ENCODE results near the gene HNRNPA2B1. TPM values are rescaled to one million over a fixed set of nuclear protein-coding genes. Genes with fewer than 3 reads are reported as not detected.
"Not testable (repeated sequence)": the region's sequence is repeated elsewhere in the genome, so short reads cannot be mapped to it uniquely, and the experiment has no call there.

HNRNPA2B1 gene
- polyA plus RNA-seq, 4 donors, result 1,061 to 1,650 (median 1,619) TPM

DNA sequence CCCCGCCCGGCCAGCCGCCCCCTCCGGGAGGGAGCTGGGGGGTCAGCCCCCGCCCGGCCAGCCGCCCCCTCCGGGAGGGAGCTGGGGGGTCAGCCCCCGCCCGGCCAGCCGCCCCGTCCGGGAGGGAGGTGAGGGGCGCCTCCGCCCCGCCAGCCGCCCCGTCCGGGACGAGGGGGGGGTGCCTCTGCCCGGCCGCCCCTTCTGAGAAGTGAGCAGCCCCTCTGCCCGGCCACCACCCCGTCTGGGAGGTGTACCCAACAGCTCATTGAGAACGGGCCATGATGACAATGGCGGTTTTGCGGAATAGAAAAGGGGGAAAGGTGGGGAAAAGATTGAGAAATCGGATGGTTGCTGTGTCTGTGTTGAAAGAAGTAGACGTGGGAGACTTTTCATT, 52.2 kb downstream of the HNRNPA2B1 start:
- DNase-seq (ENCODE audit: low read depth in 4 of 4, low spot score in 3 of 4), result not testable (repeated sequence)

DNA sequence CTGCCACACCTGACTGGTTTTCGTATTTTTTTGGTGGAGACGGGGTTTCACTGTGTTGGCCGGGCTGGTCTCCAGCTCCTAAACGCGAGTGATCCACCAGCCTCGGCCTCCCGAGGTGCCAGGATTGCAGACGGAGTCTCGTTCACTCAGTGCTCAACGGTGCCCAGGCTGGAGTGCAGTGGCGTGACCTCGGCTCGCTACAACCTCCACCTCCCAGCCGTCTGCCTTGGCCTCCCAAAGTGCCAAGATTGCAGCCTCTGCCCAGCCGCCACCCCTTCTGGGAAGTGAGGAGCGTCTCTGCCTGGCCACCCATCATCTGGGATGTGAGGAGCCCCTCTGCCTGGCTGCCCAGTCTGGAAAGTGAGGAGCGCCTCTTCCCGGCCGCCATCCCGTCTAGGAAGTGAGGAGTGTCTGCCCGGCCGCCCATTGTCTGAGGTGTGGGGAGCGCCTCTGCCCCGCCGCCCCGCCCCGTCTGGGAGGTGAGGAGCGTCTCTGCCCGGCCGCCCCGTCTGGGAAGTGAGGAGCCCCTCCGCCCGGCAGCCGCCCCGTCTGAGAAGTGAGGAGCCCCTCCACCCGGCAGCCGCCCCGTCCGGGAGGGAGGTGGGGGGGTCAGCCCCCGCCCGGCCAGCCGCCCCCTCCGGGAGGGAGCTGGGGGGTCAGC, 52.8 kb downstream of the HNRNPA2B1 start:
- not testable (repeated sequence) for DNase-seq (ENCODE audit: low read depth in 4 of 4, low spot score in 3 of 4)

DNA sequence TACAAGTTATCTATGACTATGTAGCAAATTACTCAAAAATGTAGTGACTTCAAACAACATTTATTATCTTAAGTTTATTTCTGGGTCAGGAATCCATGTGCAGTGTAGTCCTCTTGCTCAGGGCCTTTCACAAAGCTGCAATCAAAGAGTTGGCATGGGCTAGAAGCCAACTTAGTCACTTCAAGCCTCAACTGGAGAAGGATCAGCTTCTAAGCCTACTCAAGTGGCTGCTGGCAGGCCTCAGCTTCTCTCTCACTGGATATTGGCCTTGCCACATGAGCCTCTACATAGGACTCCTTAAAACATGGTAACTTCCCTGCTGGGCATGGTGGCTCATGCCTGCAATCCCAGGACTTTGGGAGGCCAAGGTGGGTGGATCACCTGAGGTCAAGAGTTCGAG, 53.5 kb downstream of the HNRNPA2B1 start:
- no peak for DNase-seq (ENCODE audit: low read depth in 4 of 4, low spot score in 3 of 4)

DNA sequence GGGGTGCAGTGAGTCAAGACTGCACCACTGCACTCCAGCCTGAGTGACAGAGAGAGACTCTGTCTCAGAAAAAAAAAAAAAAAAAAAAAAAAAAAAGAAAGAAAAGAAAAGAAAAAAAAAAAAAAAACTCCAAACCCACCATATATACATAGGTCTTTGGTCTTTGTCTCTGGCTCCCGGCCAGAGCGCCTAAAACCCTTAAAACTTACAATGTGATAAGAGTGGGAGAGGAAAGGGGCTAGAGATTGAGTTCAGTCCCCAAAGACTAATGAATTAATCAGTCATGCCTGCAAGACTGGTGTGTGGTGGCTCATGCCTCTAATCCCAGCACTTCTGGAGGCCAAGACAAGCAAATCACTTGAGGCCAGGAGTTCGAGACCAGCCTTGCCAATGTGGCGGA, 55.3 kb downstream of the HNRNPA2B1 start:
- DNase-seq (ENCODE audit: low read depth in 4 of 4, low spot score in 3 of 4), result no peak

DNA sequence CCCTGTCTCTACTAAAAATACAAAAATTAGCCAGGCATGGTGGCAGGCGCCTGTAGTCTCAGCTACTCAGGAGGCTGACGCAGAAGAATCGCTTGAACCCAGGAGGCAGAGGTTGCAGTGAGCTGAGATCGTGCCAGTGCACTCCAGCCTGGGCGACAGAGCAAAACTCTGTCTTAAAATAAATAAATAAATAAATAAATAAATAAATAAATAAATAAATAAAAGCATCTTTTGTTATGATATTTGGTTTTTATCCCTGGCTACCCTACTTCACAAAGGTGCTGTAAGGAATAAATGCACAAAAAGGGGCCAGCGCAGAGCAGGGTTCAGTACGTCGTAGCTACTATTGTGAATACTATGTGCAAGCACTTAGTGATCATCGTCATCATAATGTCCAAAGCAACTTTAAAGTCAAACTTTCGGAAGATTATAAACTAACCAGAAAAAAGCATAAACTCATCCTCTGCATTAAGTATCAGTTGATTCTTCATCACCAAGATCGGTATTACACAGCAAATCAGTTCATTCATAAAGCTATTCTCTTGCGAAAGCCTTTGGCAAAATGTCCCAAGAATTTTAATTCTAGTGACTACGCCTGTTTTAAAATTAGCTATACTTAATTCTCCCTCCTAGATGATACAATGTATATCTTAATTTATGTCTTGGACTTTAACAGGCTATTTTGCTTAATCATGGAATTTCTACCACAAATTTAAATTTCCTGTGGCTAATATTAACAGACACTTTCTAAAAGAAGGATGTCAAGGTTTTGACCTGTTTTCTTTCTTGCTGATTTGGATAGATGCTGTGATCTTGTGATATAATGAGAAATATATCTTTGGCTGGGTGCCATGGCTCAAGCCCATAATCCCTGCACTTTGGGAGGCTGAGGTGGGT, 56.1 kb downstream of the HNRNPA2B1 start:
- DNase-seq (ENCODE audit: low read depth in 4 of 4, low spot score in 3 of 4), result no peak

DNA sequence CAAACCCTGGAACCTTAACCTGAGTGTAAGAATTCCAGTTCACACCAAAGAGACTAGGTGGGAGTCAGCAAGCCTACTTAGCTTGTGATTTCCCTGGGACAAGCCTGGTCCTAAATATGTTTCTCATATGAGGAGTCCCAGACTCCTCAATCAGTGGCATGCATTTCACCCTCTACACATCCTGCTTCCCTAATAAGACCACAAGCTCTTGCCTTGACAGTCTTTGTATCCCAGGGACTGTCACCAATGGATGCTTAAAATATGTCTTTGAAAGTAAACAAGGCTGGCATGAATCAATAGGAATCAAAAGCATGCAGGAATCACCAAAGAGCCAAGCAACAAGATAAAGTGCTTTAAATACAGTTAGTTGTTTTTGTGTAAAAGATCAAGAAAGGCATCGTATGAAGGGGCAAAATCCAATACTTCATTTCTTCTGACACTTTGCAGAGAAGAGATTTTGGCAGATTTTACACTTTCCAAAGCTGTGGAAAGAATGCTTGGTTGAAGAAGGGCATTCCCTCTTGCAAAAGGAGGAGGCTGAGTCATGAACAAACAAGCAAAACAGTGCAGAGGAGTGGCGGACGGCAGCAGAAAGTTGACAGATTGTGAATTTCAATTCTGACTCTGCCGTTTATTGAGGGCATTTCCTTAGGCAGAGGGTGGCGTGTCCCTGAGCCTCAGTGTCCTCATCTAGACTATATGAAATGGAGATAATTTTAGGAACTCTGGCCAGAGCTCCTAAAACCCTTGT, 57.1 kb downstream of the HNRNPA2B1 start:
- DNase-seq (ENCODE audit: low read depth in 4 of 4, low spot score in 3 of 4), result no peak

DNA sequence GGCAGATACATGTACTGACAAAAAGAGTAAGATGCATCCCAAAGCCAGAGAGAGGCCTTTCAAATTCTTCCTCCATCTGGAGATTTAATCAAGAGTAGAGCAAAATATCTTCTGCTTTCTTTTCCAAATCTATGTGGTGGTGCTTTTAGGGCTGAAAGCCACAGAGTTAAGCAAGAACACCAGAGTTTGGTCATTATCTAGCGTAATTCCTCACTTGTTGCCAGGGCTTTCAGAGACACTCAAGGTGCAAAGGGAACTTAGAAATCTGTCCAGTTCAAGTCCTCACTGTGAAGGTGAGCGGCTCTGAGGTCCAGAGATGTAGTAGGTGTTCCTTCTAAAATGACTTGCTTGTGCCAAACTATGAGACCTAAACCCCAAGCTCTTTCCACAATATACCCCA, 59.5 kb downstream of the HNRNPA2B1 start:
- no peak for DNase-seq (ENCODE audit: low read depth in 4 of 4, low spot score in 3 of 4)

DNA sequence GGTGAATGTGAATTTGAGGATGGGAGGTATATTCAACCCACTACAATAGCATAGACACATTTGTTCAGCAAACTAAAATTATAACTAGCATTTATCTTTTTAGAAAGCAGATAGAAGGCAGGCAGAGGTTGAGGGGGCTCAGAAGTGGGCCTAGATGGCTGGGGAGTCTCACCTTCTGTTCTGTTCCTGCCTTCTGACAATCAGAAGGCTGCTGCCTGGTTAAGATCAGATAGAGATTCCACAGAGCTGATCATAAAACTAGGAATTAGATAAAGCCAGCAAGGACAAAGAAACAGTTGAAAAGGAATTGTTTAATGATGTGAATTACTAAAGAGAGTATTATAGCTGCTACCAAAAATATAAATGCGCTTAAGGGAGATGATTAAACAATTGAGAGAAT, 60.2 kb downstream of the HNRNPA2B1 start:
- no peak for DNase-seq (ENCODE audit: low read depth in 4 of 4, low spot score in 3 of 4)

Other genes starting within 250 kb of the HNRNPA2B1 start
- gene NFE2L3, start 48.5 kb downstream of the HNRNPA2B1 start, polyA plus RNA-seq (ENCODE audit: insufficient read length in 4 of 4), result 10 to 100 TPM in 3 of 4 donors, 1 to 10 TPM in 1; 5.9 to 42.3 (median 35.0) TPM
- gene CBX3, start 999 bp upstream of the HNRNPA2B1 start, polyA plus RNA-seq (ENCODE audit: insufficient read length in 4 of 4), result 100 to 1,000 TPM; 250 to 363 (median 342) TPM
- gene SNX10, start 91.1 kb upstream of the HNRNPA2B1 start, polyA plus RNA-seq (ENCODE audit: insufficient read length in 4 of 4), result 10 to 100 TPM in 3 of 4 donors, 1 to 10 TPM in 1; 9.0 to 26.1 (median 20.7) TPM

Measured in left renal pelvis (tissue), 4 donors.